GM21528 (cell line): ENCODE measurements around the gene TSR1.
A peak's percentile ranks its signal among the peaks of the same experiment; 100 is the strongest.
"Not testable (repeated sequence)": the region's sequence is repeated elsewhere in the genome, so short reads cannot be mapped to it uniquely, and the experiment has no call there.

Source experiments
- ATAC-seq: cut with Tn5 transposase; IDR thresholded peaks from one replicate; pipeline ENCODE4 v1.9.1; 2021; ENCODE audit warnings: mild to moderate bottlenecking, moderate library complexity; ENCODE audit not compliant: unreplicated experiment, low FRiP score

Gene TSR1

GRCh38 chr17:2338315-2338657 is 2.0 kb upstream of the TSR1 start:
- ATAC-seq, result no peak

GRCh38 chr17:2337544-2338314 is 1.5 kb upstream of the TSR1 start:
- no peak for ATAC-seq

GRCh38 chr17:2336852-2337543 is 741 bp upstream of the TSR1 start, which contains the start of gene SGSM2:
SGSM2 (plus strand) TSS chr17:2337501; CDS start chr17:2337689, 188 bp downstream.
- ATAC-seq, result peak; percentile 22

GRCh38 chr17:2335726-2336214 is 487 bp downstream of the TSR1 start:
- ATAC-seq, result no peak

GRCh38 chr17:2331303-2331702 is 5.0 kb downstream of the TSR1 start:
- no peak for ATAC-seq

GRCh38 chr17:2323629-2324314 is 12.5 kb downstream of the TSR1 start:
- ATAC-seq, result no peak

- ATAC-seq, result no peak
These were observed 14.9 kb downstream of the TSR1 start for GRCh38 chr17:2321399-2321798.

GRCh38 chr17:2319051-2319450 is 17.2 kb downstream of the TSR1 start:
- ATAC-seq, result no peak

GRCh38 chr17:2317796-2318195 is 18.5 kb downstream of the TSR1 start:
- no peak for ATAC-seq

GRCh38 chr17:2316916-2317205 is 19.4 kb downstream of the TSR1 start:
- not testable (repeated sequence) for ATAC-seq

- ATAC-seq, result no peak
These were observed 23.5 kb downstream of the TSR1 start for GRCh38 chr17:2312736-2313135.

- ATAC-seq, result no peak
These were observed 26.7 kb downstream of the TSR1 start for GRCh38 chr17:2309338-2310154.

- no peak for ATAC-seq
These were observed 31.3 kb downstream of the TSR1 start for GRCh38 chr17:2304931-2305330.

GRCh38 chr17:2303204-2304188 is 32.8 kb downstream of the TSR1 start, which contains the start of the genes SMG6 and SRR:
SMG6 (minus strand) TSS chr17:2303785; CDS start chr17:2303720, 65 bp downstream.
SRR (plus strand) TSS chr17:2303950; CDS start chr17:2315561, 11,611 bp downstream.
- ATAC-seq, result peak; percentile 76

- ATAC-seq, result peak; percentile 19
These were observed 33.5 kb downstream of the TSR1 start for GRCh38 chr17:2302778-2303203.

GRCh38 chr17:2299756-2300155 is 36.5 kb downstream of the TSR1 start:
- ATAC-seq, result no peak

- ATAC-seq, result no peak
These were observed 37.1 kb downstream of the TSR1 start for GRCh38 chr17:2299136-2299535.

GRCh38 chr17:2297023-2297422 is 39.2 kb downstream of the TSR1 start:
- no peak for ATAC-seq

GRCh38 chr17:2295575-2295974 is 40.7 kb downstream of the TSR1 start:
- no peak for ATAC-seq
